Activated CD4-positive, alpha-beta T cell treated with anti-CD3 and anti-CD28 coated beads, Interleukin-2, amount 50 U/mL, for 24 hours (primary cell): ENCODE data around the gene ZNF518A.

ENCODE experiments used
- DNase-seq, 2 donors: peaks; one replicate each; pipeline ENCODE4 v3.0.0-alpha.2; 2020; ENCODE audit warnings: low read depth in 1 of 2, low spot score in 1 of 2

The ZNF518A gene, protein sequence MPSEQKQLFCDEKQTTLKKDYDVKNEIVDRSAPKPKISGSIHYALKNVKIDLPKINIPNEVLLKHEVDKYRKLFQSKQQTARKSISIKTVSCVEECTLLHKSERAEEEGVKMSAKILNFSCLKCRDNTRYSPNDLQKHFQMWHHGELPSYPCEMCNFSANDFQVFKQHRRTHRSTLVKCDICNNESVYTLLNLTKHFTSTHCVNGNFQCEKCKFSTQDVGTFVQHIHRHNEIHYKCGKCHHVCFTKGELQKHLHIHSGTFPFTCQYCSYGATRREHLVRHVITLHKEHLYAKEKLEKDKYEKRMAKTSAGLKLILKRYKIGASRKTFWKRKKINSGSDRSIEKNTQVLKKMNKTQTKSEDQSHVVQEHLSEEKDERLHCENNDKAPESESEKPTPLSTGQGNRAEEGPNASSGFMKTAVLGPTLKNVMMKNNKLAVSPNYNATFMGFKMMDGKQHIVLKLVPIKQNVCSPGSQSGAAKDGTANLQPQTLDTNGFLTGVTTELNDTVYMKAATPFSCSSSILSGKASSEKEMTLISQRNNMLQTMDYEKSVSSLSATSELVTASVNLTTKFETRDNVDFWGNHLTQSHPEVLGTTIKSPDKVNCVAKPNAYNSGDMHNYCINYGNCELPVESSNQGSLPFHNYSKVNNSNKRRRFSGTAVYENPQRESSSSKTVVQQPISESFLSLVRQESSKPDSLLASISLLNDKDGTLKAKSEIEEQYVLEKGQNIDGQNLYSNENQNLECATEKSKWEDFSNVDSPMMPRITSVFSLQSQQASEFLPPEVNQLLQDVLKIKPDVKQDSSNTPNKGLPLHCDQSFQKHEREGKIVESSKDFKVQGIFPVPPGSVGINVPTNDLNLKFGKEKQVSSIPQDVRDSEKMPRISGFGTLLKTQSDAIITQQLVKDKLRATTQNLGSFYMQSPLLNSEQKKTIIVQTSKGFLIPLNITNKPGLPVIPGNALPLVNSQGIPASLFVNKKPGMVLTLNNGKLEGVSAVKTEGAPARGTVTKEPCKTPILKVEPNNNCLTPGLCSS (N-terminal part only)

DNA sequence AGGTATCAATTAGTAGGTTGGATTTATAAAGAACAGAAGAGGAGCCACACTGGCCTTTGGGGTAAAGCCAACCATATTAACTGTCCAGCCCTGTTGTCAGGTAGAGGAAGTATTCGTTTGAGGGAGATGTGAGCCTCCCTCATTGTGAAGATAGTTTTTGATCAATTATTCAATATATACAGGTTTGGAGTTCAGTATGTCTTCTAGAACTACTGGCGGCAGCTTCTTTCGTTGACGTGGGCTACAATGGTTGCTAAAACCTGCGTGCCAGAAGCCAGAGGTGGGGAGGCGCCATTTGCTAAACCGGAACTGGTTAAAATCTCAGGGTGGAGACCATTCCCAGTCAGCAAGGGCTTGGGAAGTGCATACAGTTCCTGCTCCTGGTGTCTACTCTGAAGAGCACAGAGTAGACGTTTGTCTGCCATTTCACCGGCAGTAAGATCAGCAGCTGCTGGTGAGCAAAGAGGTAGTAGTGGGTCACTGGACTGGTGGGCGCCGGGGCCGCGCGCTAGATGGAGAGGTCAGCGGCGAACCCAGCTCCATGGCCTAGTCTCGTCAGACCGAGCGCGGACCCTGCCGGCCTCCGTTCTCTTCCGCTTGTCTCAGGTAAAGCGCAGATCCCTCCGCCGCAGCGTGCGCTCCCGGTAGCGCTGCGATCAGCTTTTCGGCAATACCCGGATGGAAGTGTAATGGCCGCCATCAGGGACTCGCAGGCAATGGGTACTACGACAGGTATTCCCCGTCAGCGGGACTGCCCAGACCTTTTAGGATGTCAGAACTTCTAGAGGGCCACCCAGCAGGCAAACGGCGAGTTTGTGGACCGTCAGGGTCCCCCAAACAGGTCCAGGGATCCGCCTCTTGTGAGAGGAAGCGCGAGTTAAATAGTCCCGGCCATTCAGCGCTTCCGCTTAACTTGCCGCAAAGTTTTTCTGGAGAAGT is at the start of gene ZNF518A:
Gene ZNF518A, plus strand, starts transcription at position 911 of the 939 bp plus-strand sequence. CDS start 26,026 bp downstream, outside the sequence.
- peak; percentile 87 to 88 for DNase-seq

DNA sequence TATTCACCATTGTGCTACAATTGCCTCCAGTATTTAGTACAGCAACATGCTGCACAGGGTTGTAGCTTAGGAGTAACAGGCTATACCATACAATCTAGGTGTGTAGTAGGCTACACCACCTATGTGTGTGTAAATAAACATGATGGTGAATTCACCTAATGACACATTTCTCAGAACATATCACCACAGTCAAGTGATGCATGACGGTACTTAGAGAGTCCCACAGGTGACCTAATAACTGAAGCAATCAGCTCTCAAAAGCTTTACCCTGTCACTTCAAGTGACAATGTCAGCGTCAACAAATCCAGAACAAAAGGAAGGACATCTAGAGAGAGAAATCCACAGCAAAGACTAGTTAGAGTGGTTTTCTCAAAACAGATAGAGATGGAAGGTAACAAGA is 47.9 kb upstream of the ZNF518A start:
- DNase-seq, result no peak

DNA sequence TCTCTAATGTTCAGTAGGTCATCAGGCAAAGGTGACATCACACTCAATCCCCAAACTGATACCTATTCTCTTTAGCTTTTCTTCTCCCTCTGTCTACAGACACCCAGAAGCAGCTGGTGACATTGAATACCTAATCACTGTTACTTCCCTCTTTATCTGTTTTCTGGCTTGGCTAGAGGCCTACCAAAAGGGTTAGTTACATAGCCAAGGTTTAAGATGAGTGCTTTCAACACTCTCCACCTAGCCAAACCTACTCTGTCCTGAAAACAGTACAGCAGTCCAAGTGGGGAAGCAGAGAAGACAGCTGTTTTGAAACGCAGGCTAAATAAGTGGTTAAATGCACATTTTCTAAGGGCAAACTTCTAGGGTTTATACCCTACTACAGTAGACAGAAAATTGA is 47.3 kb upstream of the ZNF518A start:
- DNase-seq, result no peak

DNA sequence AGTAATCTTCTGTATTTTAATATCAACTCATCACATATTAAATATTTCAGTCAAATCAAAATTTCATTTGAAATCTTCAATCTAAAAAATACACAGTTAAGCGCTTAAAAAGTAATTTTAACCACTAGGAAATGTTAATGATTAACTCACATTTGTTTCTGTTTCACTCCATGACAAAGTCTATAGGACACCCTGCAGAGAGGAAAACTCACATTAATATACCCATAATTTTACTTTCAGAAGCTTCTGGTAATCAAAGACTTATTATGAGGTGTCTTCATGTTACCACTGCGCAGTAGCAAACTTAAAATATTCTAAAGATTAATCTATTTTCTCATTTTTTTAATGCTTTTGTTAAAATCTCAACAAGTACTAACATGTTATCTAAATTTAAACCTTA is 41.0 kb upstream of the ZNF518A start:
- no peak for DNase-seq

DNA sequence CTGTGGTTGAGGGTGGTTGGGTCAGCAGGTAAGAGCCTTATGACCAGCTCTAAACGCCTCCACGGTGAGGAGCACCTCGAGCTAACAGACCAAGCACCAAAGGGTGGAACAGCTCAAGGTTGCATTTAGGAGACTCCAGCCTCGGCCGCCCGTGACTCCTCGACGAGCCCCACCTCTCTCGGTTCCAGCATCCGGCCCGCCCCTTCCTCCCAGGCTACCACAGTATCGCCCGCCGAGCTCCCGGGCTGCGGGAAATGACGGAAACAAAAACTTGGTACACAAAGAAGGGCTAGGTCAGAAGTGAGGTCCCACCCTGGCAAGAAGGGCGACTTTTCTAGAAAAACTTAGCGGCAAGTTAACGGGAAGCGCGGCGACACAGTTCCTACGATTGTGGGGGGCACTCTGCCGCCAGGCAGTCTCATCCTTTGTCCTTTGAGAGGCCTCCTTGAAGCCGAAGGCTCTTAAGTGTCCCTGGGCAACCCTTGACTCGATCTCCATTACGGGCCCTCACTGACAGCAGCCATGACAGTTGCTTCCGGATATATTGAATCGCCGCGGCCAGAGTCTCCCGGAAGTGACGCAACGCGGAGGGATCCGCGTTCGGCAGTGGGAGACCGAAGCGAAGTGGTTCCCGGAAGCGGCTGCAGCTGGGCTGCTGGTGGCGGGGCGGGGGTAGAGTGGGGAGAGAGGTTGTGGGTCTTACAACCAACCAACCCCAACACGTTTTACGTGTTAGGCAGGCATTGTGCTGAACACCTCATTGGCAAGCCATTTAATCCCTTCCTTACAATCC is 40.2 kb upstream of the ZNF518A start:
- peak; percentile 83 to 91 for DNase-seq

GRCh38 chr10:96090463-96090800 is 39.7 kb upstream of the ZNF518A start:
- no peak for DNase-seq

DNA sequence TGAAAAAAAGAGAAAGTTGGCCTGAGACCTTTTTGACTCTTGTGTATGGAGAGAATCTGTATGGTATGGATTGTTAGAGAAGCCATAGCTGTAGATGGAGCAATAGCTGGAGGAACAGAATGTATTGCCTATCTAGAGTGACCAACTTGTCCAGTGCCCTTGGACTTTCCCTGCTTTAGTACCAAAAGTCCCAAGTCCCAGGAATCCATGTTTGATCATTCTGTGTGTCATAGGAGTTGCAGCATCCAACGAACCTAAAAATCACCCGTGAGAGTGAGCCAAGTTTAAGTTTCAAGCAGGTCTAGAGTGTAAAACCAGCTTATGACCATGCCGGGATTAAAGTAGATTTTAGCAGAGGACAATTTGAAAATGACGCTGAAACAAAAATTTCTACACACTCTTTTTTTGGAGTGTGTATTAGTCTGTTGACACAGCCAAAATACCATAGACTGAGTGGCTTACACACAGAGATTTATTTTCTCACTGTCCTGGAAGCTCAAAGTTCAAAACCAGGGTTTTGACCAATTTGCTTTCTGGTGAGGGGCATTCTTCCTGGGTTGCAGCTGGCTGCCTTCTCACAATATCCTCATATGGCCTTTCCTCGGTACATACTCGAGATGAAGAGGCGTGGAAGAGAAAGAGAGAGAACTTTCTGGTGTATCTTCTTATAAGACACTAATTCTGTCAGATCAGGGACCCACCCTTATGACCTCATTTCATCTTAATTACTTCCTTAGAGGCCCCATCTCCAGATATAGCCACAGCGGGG is 36.9 kb upstream of the ZNF518A start:
- DNase-seq, result no peak

- no peak for DNase-seq
Observed at GRCh38 chr10:96093948-96094347, 36.1 kb upstream of the ZNF518A start.

DNA sequence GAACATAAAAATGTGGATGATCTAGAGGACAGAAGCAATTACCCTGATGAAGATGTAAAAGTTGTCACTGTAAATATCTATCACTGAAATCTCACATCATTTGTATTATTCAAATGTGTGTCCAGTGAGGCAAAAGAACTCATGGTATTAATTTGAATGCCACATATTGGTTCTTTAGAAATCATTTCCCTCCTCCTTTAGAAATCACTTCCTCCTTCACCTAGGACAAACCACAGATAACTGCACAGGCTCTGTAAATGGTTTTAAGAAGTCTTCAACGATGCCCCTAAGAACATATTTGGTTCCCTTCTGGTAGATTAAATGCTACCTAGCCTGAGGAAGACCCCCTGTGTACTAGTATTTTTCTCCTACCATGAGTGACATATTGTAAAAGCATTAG is 33.1 kb upstream of the ZNF518A start:
- no peak for DNase-seq

GRCh38 chr10:96097865-96098264 is 32.2 kb upstream of the ZNF518A start:
- no peak for DNase-seq

DNA sequence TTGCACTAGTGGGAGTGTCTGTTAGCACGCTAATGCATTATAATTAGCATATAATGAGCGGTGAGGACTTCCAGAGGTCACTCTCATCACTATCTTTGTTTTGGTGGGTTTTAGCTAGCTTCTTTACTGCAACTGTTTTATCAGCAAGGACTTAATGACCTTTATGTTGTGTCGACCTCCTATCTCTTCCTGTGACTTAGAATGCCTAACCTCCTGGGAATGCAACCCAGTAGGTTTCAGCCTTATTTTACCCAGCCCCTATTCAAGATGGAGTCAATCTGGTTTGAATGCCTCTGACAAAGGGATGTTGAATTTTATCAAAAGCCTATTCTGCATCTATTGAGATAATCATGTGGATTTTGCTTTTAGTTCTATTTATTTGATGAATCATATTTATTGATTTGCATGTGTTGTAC is 22.5 kb upstream of the ZNF518A start:
- DNase-seq, result no peak

DNA sequence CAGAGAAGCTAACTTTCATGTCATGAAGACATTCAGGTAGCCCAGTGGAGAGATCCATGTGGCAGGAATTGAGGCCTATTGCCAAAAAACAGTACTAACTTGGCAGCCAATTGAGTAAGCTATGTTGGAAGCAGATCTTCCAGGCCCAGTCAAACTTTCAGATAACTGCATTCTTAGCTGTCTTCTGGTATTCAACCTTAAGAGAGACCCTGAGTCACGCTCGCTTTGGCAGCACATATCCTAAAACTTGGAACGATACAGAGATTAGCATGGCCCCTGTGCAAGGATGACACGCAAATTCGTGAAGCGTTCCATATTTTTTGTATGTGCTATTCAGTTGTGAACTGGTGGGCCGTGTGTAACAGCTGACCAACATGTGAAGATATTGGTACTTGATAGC is 17.6 kb upstream of the ZNF518A start:
- DNase-seq, result no peak

DNA sequence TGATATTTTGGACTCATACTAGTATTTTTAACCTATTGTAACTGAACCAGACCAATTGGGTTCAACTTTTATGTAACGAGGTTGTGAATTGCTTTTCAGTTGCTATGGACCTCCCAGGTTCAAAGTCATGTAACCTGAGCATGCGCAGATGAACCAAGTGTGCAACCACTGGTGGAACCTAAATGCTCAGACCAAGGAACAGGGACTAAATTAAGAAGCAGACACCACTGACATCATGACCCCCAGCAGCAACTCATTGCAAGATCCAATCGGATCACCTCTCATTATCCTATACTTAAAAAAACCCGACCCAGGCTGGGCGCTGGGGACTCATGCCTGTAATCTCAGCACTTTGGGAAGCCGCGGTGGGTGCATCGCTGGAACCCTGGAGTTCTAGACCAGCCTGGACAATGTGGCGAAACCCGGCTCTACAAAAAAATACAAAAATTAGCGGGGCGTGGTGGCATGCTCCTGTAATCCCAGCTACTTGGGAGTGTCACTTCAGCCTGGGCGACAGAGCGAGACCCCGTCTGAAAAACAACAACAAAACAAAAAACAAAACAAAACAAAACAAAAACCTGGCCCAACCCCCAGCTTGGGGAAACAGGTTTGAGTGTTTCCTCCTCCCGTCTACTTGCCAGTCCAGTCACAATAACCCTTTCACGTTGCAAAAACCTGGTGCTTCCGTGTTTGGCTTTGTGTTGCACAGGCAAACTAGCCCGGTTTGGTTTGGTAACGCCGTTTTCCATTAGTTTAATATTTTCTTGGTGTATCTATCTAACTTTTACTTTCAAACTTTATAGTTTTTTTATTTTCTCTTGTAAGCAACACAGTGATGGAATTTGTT is 11.3 kb upstream of the ZNF518A start:
- no peak for DNase-seq

GRCh38 chr10:96122824-96123223 is 7.3 kb upstream of the ZNF518A start:
- DNase-seq, result no peak

DNA sequence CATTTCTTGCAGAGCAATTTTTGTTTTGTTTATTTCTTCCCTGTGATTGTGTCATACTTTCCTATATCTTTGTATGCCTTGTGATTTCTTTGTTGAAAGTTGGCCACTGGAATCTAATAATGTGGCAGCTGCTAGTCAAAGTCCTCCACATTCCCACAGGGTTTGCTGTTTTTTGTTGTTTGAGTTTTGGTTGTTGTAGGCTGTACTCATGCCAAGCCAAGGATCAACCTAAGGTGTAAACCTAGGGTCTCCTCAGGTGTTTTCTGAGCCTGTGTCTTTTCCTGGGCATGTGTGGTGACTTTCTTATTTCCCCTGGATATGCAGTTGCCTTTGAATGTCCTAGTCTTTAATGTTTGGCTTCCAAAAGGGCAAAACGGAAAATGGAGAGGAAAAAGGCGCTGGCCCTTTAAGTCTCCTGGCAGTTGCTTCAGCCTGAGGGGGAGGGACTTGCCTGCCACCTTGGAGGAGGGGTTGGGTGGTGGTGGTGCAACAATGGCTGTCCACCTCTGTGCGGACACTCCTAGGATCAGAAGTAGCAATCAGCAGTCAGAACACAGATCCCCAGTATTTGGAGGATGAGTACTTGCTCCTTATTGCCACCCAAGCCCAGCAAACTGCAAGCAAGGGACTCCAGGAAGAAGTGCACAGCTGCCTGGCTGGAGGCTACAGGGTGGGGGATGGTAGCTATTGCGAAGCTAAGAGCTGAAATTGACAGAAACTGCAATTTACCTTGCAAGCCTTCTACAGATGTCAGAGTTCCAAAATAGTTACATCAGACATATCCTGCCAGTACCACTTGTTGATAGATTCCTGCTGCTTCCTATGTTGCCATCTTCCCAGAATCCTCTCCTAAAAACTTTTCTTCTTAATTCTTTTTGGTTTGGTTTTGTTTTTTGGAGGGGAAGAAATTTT is 5.6 kb upstream of the ZNF518A start:
- no peak for DNase-seq

GRCh38 chr10:96125142-96125515 is 5.0 kb upstream of the ZNF518A start:
- no peak for DNase-seq

DNA sequence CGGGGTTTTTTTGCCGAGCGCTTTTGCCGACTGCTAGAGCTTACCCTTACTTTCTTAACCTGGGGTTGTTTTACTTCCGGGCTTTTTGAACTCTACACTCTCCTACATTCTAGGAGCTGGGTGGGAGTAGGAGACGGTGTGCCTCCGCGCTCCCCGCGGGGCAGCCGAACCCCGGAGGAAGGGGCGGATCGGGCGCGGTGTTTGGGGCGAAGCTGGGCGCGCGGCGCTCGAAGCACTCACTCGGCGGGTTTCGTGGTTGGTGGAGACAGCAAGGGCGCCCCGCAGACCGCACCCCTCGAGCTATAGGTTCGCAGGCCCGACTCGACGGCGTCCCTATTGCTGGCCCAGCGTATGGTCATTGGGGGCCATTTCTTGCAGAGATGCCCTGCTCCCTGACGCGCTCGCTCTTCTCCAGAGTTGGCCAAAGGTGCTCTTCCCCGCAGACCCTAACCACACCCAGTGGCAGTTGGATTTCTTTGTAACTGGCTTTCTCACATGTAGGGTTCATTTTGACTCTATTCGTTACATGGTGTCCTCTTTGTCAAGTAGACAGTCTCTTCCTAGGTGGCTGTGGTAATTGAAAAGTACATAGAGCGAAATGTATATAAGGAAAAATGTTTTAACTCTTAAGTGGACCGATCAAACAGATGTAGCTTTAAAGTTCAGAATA is 364 bp downstream of the ZNF518A start:
- DNase-seq, result peak in 1 of 2 donors; percentile 65
